ENCODE data around the gene NCKIPSD.

GRCh38 chr3:48660800-48661400, 24.8 kb downstream of the NCKIPSD start:
- TF ChIP-seq CTCF (IDR thresholded peaks at IDR 0.05 in 2 of 3, conservative IDR thresholded peaks at IDR 0.05 in 1 of 3; ENCODE audit: borderline replicate concordance in 1 of 3, insufficient read depth in 1 of 3, low read depth in 2 of 3, low read length in 2 of 3): no peak
- no peak for TF ChIP-seq EZH2 (IDR thresholded peaks at IDR 0.05)
- no peak for TF ChIP-seq POLR2A (IDR thresholded peaks at IDR 0.05; ENCODE audit: borderline replicate concordance, extremely low read depth, insufficient read depth, insufficient read length)
- no peak for TF ChIP-seq POLR2AphosphoS5 (IDR thresholded peaks at IDR 0.05; ENCODE audit: low read depth, low read length)
- TF ChIP-seq SP1 (IDR thresholded peaks at IDR 0.05; ENCODE audit: low read depth): no peak
- TF ChIP-seq, protein P1, sequence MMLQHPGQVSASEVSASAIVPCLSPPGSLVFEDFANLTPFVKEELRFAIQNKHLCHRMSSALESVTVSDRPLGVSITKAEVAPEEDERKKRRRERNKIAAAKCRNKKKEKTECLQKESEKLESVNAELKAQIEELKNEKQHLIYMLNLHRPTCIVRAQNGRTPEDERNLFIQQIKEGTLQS (IDR thresholded peaks at IDR 0.05): no peak
- TF ChIP-seq MAX (IDR thresholded peaks at IDR 0.05): no peak
- TF ChIP-seq TCF7L2 (IDR thresholded peaks at IDR 0.05; ENCODE audit: borderline replicate concordance, extremely low read depth, insufficient read depth, insufficient read length): no peak
- TF ChIP-seq FOSL1 (IDR thresholded peaks at IDR 0.05; ENCODE audit: low read depth): no peak
- TF ChIP-seq REST (IDR thresholded peaks at IDR 0.05; ENCODE audit: low read depth): no peak
- TF ChIP-seq CBX3 (IDR thresholded peaks at IDR 0.05; ENCODE audit: low read depth): no peak
- TF ChIP-seq ZFX (IDR thresholded peaks at IDR 0.05): no peak
